Muscle of leg (tissue), 11 donors: Measurements from ENCODE around the gene MAN2A1. TPM values are rescaled to one million over a fixed set of nuclear protein-coding genes. Genes with fewer than 3 reads are reported as not detected.
"Not testable (repeated sequence)": the region's sequence is repeated elsewhere in the genome, so short reads cannot be mapped to it uniquely, and the experiment has no call there.

ENCODE experiments used
- DNase-seq: peaks from one replicate; pipeline ENCODE4 v3.0.0; 2013
- H3K27ac ChIP-seq: one replicate; pipeline ENCODE4 v1.5.1; 2013; ENCODE audit warnings: mild to moderate bottlenecking, low read length, control low read depth
- H3K27me3 ChIP-seq: one replicate; pipeline ENCODE4 v1.6.1; 2013; ENCODE audit warnings: low read length; ENCODE audit not compliant: control insufficient read depth, insufficient read depth
- H3K36me3 ChIP-seq: one replicate; pipeline ENCODE4 v1.6.1; 2013; ENCODE audit warnings: low read length; ENCODE audit not compliant: control insufficient read depth, insufficient read depth
- H3K4me1 ChIP-seq: one replicate; pipeline ENCODE4 v1.6.1; 2013; ENCODE audit warnings: low read length; ENCODE audit not compliant: control insufficient read depth, insufficient read depth
- H3K4me3 ChIP-seq: one replicate; pipeline ENCODE4 v1.5.1; 2013; ENCODE audit warnings: low read length, control low read depth
- H3K9me3 ChIP-seq: replicated peaks from 2 replicates; pipeline ENCODE4 v1.6.1; 2013; ENCODE audit warnings: low read depth, low read length; ENCODE audit not compliant: control insufficient read depth
- WGBS: methylation state at CpG from one replicate; pipeline ENCODE4 v1.1.5; 2013; ENCODE audit warnings: missing lambda C conversion rate; ENCODE audit not compliant: insufficient coverage; 5-methylcytosine and 5-hydroxymethylcytosine counted together
- polyA plus RNA-seq, 8 donors: library from polyadenylated mRNA; unstranded; fragments of 120-200 nt; gene quantifications; one replicate each; pipeline versions ENCODE4 v1.2.1 to v1.2.3, GENCODE V29; 2013; ENCODE audit warnings: inconsistent platforms in 1 of 8, low replicate concordance in 1 of 8; ENCODE audit not compliant: insufficient read length in 8 of 8, insufficient read depth in 1 of 8
- total RNA-seq: library from RNA; stranded (reverse); fragments of 120-200 nt; gene quantifications from one replicate; pipeline ENCODE4 v1.2.4, GENCODE V29; 2013

MAN2A1 gene
- total and polyA plus RNA-seq, 9 donors: 27.7 to 47.9 (median 37.4) TPM

GRCh38 chr5:109832207-109833188 is 142.8 kb downstream of the MAN2A1 start:
- 99% methylated on average over 32 of the region's 42 CpGs for WGBS
- peaks cover 15% of the 10 kb centered on the region for H3K36me3 ChIP-seq

GRCh38 chr5:109833946-109834345 is 144.2 kb downstream of the MAN2A1 start:
- DNase-seq: no peak
- Histone ChIP-seq H3K27ac (no peak overlapping the region), H3K4me3 (no peak overlapping the region), H3K27me3 (no peaks in the 10 kb centered on the region), H3K4me1 (no peaks in the 10 kb centered on the region), H3K9me3 (no peaks in the 10 kb centered on the region), H3K36me3 (peaks cover 15% of the 10 kb centered on the region)
- no CpG with 5 or more reads among the region's 3 CpGs for WGBS

More at GRCh38 chr5:109832207-109833188, 142.8 kb downstream of the MAN2A1 start:
- H3K9me3 ChIP-seq, H3K27ac ChIP-seq, H3K4me1 ChIP-seq, H3K27me3 ChIP-seq, DNase-seq, H3K4me3 ChIP-seq: not testable (repeated sequence)

- no peaks in the 10 kb centered on the region for H3K4me1 ChIP-seq
- H3K9me3 ChIP-seq: no peaks in the 10 kb centered on the region
- H3K36me3 ChIP-seq: peaks cover 18% of the 10 kb centered on the region
- H3K27me3 ChIP-seq: no peaks in the 10 kb centered on the region
- no peak overlapping the region for H3K4me3 ChIP-seq
- H3K27ac ChIP-seq: no peak overlapping the region
- DNase-seq: no peak
- 100% methylated on average over 4 of the region's 8 CpGs for WGBS
Observed at GRCh38 chr5:109836280-109836679, 146.6 kb downstream of the MAN2A1 start.

- no peak for DNase-seq
- H3K27ac ChIP-seq: no peak overlapping the region
- no peaks in the 10 kb centered on the region for H3K27me3 ChIP-seq
- H3K4me3 ChIP-seq: no peak overlapping the region
- no CpG with 5 or more reads among the region's 6 CpGs for WGBS
- no peaks in the 10 kb centered on the region for H3K9me3 ChIP-seq
- H3K4me1 ChIP-seq: no peaks in the 10 kb centered on the region
- H3K36me3 ChIP-seq: peaks cover 18% of the 10 kb centered on the region
Observed at GRCh38 chr5:109837231-109837861, 147.6 kb downstream of the MAN2A1 start.

GRCh38 chr5:109838157-109838556 is 148.4 kb downstream of the MAN2A1 start:
- no peaks in the 10 kb centered on the region for H3K9me3 ChIP-seq
- whole genome bisulfite sequencing: no CpG with 5 or more reads among the region's 1 CpG
- H3K27me3 ChIP-seq: no peaks in the 10 kb centered on the region
- H3K4me3 ChIP-seq: no peak overlapping the region
- no peaks in the 10 kb centered on the region for H3K4me1 ChIP-seq
- H3K27ac ChIP-seq: no peak overlapping the region
- peaks cover 21% of the 10 kb centered on the region for H3K36me3 ChIP-seq
- DNase-seq: no peak

- no peaks in the 10 kb centered on the region for H3K9me3 ChIP-seq
- H3K4me1 ChIP-seq: no peaks in the 10 kb centered on the region
- peaks cover 25% of the 10 kb centered on the region for H3K36me3 ChIP-seq
- H3K4me3 ChIP-seq: no peak overlapping the region
- H3K27ac ChIP-seq: no peak overlapping the region
- DNase-seq: no peak
- no peaks in the 10 kb centered on the region for H3K27me3 ChIP-seq
- WGBS: no CpG with 5 or more reads among the region's 4 CpGs
Observed at GRCh38 chr5:109844148-109844547, 154.4 kb downstream of the MAN2A1 start.

- H3K27me3 ChIP-seq: no peaks in the 10 kb centered on the region
- no peaks in the 10 kb centered on the region for H3K9me3 ChIP-seq
- no peak overlapping the region for H3K27ac ChIP-seq
- no peaks in the 10 kb centered on the region for H3K4me1 ChIP-seq
- WGBS: no CpG with 5 or more reads among the region's 4 CpGs
- H3K4me3 ChIP-seq: no peak overlapping the region
- peaks cover 26% of the 10 kb centered on the region for H3K36me3 ChIP-seq
- DNase-seq: no peak
Observed at GRCh38 chr5:109844695-109845094, 155.0 kb downstream of the MAN2A1 start.

GRCh38 chr5:109848130-109848529 is 158.4 kb downstream of the MAN2A1 start:
- peaks cover 21% of the 10 kb centered on the region for H3K36me3 ChIP-seq
- no peaks in the 10 kb centered on the region for H3K9me3 ChIP-seq
- 95% methylated on average over 3 of the region's 3 CpGs for WGBS
- DNase-seq: no peak
- H3K4me3 ChIP-seq: no peak overlapping the region
- no peak overlapping the region for H3K27ac ChIP-seq
- no peaks in the 10 kb centered on the region for H3K27me3 ChIP-seq
- H3K4me1 ChIP-seq: no peaks in the 10 kb centered on the region

- H3K9me3 ChIP-seq: no peaks in the 10 kb centered on the region
- no peak overlapping the region for H3K4me3 ChIP-seq
- peaks cover 19% of the 10 kb centered on the region for H3K36me3 ChIP-seq
- WGBS: 93% methylated on average over 4 of the region's 4 CpGs
- H3K4me1 ChIP-seq: no peaks in the 10 kb centered on the region
- DNase-seq: no peak
- H3K27ac ChIP-seq: no peak overlapping the region
- no peaks in the 10 kb centered on the region for H3K27me3 ChIP-seq
Observed at GRCh38 chr5:109849478-109850088, 159.9 kb downstream of the MAN2A1 start.
